Activated T-cell treated with anti-CD3 and anti-CD28 coated beads, Interleukin-2, amount 50 U/mL, for 48 hours (primary cell): ENCODE data around the gene PDE1A.

Experiments
- DNase-seq, 2 experiments: peaks; one replicate each; pipeline ENCODE4 v3.0.0-alpha.2; 2020

PDE1A gene

GRCh38 chr2:182426918-182427240, at the start of gene PDE1A:
Gene PDE1A (minus strand): TSS chr2:182427036.
- DNase-seq, result no peak

- DNase-seq, result no peak
Observed at GRCh38 chr2:182473635-182474034, 46.8 kb upstream of the PDE1A start.

DNA sequence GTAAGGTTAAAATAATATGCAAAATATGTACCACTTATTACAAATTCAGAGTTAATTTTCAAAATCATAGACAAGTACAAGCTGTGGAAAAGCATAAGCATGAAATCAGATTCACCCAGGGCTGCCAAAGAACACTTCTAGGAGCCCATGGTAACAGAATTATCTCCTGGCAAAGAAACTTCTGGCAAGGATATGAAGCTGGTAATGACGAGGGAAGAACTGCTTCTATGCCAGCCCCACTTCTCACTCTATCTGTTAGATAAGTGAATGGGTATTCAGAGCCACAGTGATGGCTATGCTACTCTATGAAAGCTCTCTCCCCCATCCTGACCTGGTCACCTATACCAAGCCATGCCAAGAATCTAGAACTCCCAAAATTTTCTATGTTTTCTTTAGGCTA, 36.9 kb upstream of the PDE1A start:
- no peak for DNase-seq

DNA sequence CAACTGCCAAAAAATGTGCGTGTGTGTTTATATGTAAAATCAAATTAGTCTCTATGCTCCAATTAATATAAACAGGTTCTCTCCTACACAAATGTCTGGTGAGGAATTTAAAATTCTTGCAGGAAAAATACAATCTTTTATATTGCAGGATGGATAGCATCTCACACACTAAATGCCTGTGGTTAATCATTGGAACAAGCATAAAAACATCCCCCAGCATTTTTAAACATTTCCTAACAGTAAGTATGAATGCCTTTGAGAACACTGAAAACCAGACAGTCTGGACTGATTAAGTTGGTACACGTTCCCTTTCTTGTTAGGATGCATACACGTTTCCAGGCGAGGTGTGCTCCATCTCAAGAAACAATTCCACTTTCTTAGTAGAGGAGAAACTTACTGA, 29.9 kb upstream of the PDE1A start:
- DNase-seq, result no peak

DNA sequence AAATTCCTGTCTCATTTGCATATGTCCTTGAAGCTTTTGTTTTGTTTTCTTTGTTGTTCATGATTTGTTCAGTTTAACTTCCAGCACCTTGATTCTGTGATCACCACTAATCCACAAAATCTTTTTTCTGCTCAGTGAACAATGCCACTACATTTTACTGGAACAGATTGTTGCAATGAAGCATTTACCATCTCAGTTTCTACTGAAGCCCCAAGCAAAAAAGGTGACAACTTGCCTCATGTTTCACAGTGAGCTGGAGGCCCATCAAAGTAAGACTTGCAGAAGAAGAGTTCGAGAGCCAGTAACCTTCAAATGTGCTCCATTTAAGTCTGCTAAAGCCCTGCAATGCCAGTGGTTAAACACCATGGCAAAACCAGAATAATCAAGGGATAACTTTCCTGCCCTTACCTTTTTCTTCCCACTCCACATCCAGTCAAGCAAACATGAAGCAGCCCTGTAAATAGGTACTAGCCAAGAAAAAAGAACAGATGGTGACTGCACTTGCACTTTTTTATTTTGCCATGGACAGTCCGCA, 25.7 kb upstream of the PDE1A start:
- no peak for DNase-seq

GRCh38 chr2:182448371-182448770, 21.5 kb upstream of the PDE1A start:
- no peak for DNase-seq

DNA sequence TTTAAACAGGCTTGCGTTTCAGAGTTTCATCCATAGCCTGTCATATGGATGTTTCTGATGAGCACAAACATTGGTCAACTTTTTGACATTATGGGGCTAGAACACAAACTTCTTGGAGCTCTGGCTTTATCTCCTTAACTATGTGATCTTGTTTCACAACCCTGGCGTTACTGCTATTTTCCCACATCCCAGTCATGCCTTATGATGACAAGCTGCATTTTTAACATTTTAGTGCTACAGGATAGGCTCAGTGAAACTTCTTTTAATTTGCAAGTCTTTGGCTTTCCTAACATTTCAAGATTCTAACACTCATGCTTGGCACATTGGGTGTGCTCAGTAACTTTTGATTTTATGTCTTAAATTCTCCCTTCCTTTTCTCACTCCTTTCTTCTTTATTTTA, 21.0 kb upstream of the PDE1A start:
- no peak for DNase-seq

DNA sequence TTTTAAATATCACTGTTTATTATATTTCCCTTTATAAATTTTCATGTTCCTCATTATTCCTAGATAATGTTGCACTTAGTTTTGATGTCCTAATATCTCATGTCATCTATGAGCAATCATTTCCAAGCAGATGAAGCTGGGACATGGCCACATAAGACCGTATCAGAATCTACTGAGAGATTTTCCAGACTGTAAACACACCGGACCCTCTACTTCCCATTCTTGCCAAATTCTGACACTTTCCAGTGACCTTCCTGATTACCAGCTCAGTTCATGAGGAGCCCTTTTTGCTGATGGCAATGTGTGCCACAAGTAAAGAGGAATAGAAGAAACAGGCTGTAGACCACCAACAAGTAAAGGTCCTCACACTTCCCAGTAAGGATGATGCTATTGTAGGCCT, 20.3 kb upstream of the PDE1A start:
- no peak for DNase-seq

GRCh38 chr2:182446087-182446486, 19.3 kb upstream of the PDE1A start:
- DNase-seq, result no peak

DNA sequence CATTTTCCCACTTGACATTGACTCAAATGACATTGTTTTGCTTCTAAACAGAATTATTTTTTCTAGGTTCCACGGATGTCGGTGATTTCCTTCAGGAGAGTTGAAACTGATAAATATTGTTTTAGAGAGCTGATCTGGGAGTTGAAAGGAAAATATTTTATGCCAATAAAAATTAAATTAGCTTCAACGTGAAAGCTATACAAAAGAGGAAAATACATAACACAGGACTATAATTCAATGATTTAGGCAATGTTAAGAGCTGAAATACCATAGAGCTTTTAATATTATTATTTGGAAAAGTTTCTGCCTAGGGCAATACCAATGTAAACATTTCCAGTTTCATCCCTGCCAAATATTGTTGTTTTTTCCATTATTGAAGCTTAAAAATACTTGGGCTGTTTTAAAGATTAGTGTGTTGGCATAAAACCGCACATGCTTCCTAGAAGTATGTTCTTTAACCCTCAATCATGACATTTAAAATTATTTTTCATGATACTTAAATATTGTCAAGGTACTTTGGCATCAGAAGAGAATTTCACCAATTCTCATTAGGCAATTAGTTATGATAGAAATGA, 18.6 kb upstream of the PDE1A start:
- DNase-seq, result no peak

GRCh38 chr2:182444806-182445205, 18.0 kb upstream of the PDE1A start:
- DNase-seq, result no peak

GRCh38 chr2:182444170-182444569, 17.3 kb upstream of the PDE1A start:
- no peak for DNase-seq

- no peak for DNase-seq
Observed at GRCh38 chr2:182436252-182436651, 9.4 kb upstream of the PDE1A start.

- no peak for DNase-seq
Observed at GRCh38 chr2:182435754-182436153, 8.9 kb upstream of the PDE1A start.

- DNase-seq, result no peak
Observed at GRCh38 chr2:182432051-182432450, 5.2 kb upstream of the PDE1A start.

DNA sequence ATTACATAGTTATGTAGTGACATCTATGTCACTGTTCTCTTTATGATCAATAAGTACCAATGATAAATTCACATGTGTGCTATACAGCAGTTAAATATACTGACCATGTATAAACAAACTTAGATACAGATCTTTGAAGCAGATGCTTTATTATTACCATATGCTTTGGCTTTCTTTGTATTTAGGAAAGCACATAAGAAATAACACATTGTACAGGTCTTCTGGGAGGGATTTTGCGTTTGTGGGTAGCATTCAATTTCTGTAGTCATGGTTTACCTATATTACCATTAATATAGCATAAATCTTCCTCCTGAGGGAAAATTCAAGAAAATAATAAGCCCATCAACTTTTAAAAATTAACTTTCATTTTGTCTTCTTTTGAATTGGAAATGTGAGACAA, 1.6 kb upstream of the PDE1A start:
- no peak for DNase-seq

DNA sequence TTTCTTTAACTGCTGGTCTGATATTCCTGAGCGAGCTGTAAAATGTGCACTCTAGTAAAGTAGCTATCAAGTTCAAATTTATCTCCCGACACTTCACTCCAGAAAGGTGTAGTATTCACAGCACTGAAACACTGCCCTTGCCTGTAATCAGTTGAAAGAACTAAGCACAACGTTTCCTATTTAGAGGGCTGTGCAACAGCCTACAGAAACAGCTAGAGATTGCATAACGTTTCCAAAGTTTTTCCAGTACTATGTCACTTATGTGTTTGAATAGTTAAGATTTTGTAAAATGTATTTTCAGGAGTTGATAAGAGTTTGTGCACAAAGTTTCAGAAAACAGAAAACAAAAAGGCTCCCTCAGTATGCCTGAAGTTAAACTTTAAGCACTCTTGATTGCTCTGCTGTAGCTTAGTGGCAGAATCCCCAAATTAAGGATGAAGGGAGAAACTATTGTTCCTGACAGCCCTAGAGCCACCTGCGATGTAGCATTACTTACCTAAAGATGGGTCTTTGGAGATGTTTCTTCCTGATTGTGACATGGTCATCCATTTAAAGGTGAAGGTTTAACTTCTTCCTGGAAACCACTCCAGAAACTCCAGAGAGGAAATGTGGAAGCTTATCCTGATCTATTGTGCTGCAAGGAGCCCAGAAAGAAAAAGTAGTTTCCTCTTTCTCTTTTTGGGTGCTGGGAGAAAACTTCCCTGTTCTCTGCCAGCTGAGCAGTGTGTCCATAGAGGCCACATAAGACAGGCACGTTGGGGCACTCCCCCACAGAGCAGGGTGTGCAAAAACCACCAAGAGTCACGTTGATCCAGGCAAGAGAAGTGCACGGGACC, 536 bp downstream of the PDE1A start:
- DNase-seq, result no peak

- no peak for DNase-seq
Observed at GRCh38 chr2:182422864-182423263, 4.0 kb downstream of the PDE1A start.

DNA sequence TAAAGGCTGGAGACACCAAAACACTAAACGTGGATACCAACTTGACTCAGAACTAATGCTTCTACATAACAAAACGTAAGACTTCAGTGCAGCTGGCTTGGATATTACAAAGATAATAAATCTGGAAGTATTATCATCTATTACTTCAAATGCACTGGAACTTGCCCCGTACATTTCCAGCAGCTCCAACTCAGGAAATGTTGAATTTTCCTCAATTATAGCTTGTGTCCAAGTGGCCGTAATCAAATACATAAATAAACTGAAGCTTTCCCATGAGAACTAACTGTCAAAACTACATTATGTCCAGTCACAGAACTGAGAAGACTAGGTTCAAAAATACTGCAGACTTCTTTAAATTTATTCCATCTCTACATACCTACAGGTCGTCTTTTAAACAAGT, 6.2 kb downstream of the PDE1A start:
- no peak for DNase-seq

DNA sequence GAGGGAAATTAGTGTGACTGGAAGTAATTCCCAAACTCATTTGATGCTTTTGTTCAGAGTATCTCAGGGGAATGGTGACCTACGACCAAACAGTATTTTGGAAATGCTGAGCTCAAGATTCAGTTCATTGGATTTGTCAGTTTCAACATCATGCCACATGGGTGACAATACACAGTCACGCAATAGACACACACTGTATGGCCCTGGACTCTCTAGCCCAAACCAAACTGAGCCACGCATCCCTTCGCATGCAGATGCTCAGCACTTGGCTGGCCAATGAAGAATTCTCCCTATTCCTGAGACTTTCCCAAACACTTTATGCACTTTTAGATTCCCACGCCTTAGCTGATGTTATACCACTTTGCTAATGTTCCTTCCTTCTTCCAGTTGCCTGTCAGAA, 10.0 kb downstream of the PDE1A start:
- no peak for DNase-seq

DNA sequence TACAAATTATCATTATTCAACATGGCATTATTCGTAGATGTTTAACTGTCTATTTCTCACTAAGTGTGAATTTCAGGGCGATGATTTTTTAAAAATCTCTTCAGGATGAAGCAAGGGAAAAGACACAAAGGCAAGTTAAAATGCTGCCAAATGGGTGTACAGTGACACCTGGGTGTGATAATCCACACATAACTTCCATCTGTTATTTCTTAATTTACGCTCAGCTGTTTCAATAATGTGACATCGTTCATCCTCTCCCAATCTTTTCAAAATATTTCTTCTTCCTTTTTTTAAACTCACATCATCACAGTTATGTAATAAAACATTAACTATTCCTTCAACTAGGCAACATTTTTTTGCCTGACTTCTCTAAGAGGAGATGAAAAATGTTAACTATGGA, 10.6 kb downstream of the PDE1A start:
- no peak for DNase-seq

GRCh38 chr2:182415771-182416170, 11.1 kb downstream of the PDE1A start:
- DNase-seq, result no peak

DNA sequence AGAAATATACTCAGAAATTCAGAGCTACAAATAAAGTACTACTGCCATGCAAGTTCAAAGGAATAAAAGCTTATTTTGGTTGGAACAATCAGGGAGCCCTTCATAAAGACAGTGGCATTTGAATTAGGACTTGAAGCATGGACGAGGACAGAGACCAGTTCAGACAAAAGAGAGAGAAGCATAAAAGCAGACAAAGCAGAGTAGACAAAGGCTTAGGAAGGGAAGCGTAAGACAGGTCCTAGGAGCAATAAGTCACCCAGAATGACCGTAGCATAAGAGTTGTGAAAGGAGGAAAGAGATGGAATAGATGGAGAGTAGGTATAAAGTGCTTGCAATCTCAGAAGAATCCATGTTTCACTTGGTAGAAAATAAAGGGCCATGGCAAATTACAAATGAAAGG, 14.0 kb downstream of the PDE1A start:
- DNase-seq, result no peak

- no peak for DNase-seq
Observed at GRCh38 chr2:182410120-182410519, 16.7 kb downstream of the PDE1A start.

DNA sequence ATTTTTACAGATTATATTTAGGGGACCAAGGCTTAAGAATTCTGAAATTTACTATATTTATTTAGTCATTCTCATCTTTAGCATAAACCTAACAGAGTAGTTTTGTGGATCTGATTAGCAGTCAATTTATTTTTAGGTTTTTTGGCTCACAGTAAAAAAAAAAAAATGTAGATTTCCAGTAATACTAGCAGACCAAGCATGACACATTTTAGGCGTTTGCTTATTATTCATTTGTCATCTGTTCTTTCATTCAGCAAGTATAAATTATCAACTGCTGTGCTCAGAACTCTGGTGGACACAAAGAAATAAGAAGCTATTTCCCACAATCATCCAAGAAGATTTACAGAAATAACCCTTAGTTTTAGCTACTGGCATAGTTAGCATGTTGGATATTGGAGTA, 20.6 kb downstream of the PDE1A start:
- DNase-seq, result no peak
